HG02588 (cell line): ENCODE measurements around the gene TFAP2C.
"Not testable (repeated sequence)": the region's sequence is repeated elsewhere in the genome, so short reads cannot be mapped to it uniquely, and the experiment has no call there.

Experiments
- ATAC-seq: cut with Tn5 transposase; IDR thresholded peaks from one replicate; pipeline ENCODE4 v1.9.1; 2021; ENCODE audit warnings: mild to moderate bottlenecking, moderate library complexity; ENCODE audit not compliant: unreplicated experiment

The TFAP2C gene

GRCh38 chr20:56614196-56614595, 14.9 kb upstream of the TFAP2C start:
- no peak for ATAC-seq

- no peak for ATAC-seq
Observed at GRCh38 chr20:56616716-56617115, 12.4 kb upstream of the TFAP2C start.

- ATAC-seq = no peak
Observed at GRCh38 chr20:56617489-56617888, 11.6 kb upstream of the TFAP2C start.

- ATAC-seq = no peak
Observed at GRCh38 chr20:56621730-56622129, 7.4 kb upstream of the TFAP2C start.

- not testable (repeated sequence) for ATAC-seq
Observed at GRCh38 chr20:56623930-56624329, 5.2 kb upstream of the TFAP2C start.

- ATAC-seq = no peak
Observed at GRCh38 chr20:56624786-56625681, 4.1 kb upstream of the TFAP2C start.

GRCh38 chr20:56625837-56626236, 3.3 kb upstream of the TFAP2C start:
- no peak for ATAC-seq

- no peak for ATAC-seq
Observed at GRCh38 chr20:56626367-56627121, 2.6 kb upstream of the TFAP2C start.

GRCh38 chr20:56627122-56628014, 1.7 kb upstream of the TFAP2C start:
- no peak for ATAC-seq

GRCh38 chr20:56628015-56628872, 862 bp upstream of the TFAP2C start:
- ATAC-seq = no peak

- ATAC-seq = no peak
Observed at GRCh38 chr20:56629464-56630085, 469 bp downstream of the TFAP2C start.

GRCh38 chr20:56630086-56630493, 984 bp downstream of the TFAP2C start:
- no peak for ATAC-seq

- no peak for ATAC-seq
Observed at GRCh38 chr20:56630506-56631317, 1.6 kb downstream of the TFAP2C start.

GRCh38 chr20:56631318-56631989, 2.3 kb downstream of the TFAP2C start:
- ATAC-seq = no peak

GRCh38 chr20:56631990-56632327, 2.9 kb downstream of the TFAP2C start:
- ATAC-seq = no peak

GRCh38 chr20:56634307-56634706, 5.2 kb downstream of the TFAP2C start:
- ATAC-seq = no peak

- ATAC-seq = no peak
Observed at GRCh38 chr20:56634735-56635385, 5.8 kb downstream of the TFAP2C start.

- no peak for ATAC-seq
Observed at GRCh38 chr20:56636716-56637115, 7.6 kb downstream of the TFAP2C start.
